GM12878 (cell line): Measurements from ENCODE around the gene TRAK2. TPM values are rescaled to one million over a fixed set of nuclear protein-coding genes. Genes with fewer than 3 reads are reported as not detected.

Experiments
- ATAC-seq: fragments of 200-7000 bp; cut with Tn5 transposase; 3 replicates; pipeline ENCODE4 v1.9.1; 2020; ENCODE audit warnings: mild to moderate bottlenecking, moderate library complexity
- BruUV-seq: library from RNA; stranded (reverse); fragments of 400-500 nt; replicated peaks from 2 replicates; lab custom pipeline; 2021; lab: Mats Ljungman, UMichigan
- CTCF ChIA-PET: fragments of 300-600 bp; sonication (Branson Sonifier 250); formaldehyde crosslinking; extraction: SDS; loops from one replicate; lab custom pipeline; 2021; ENCODE audit warnings: inconsistent platforms; lab: Yijun Ruan, JAX
- POLR2A ChIA-PET: fragments of 350-600 bp; formaldehyde crosslinking; extraction: SDS; loops from one replicate; lab custom pipeline; 2021; ENCODE audit warnings: inconsistent platforms; lab: Charles Lee
- RAD21 ChIA-PET: fragments of 300-600 bp; sonication (Branson Sonifier 250); formaldehyde crosslinking; loops from one replicate; lab custom pipeline; 2023; ENCODE audit warnings: antibody characterized with exemption; ENCODE audit not compliant: unreplicated experiment; lab: Charles Lee
- SMC1A ChIA-PET: fragments of 300-600 bp; sonication (Branson Sonifier 250); formaldehyde crosslinking; loops from one replicate; lab custom pipeline; 2023; ENCODE audit not compliant: unreplicated experiment, uncharacterized antibody; lab: Charles Lee
- DNase-seq: peaks from one replicate; pipeline ENCODE4 v3.0.0-alpha.2; 2011; ENCODE audit warnings: low read depth, low spot score
- FAIRE-seq: peaks from 3 replicates; lab custom pipeline; 2011; peaks lifted over from hg19 to GRCh38; lab: Jason Lieb, UNC
- H2AFZ ChIP-seq: 2 replicates; pipeline ENCODE4 v1.6.0; 2011; ENCODE audit warnings: low read depth, low read length, control low read depth; ENCODE audit not compliant: control insufficient read depth
- H3K27ac ChIP-seq: 2 replicates; pipeline ENCODE4 v1.5.1; 2011; ENCODE audit warnings: control low read depth; ENCODE audit not compliant: control insufficient read depth, insufficient read depth
- H3K27me3 ChIP-seq, 2 experiments: replicated peaks in 1 of 2; 2 replicates each; pipeline versions ENCODE4 v1.6.0 to v1.6.1; 2011; ENCODE audit warnings: low read length in 1 of 2; ENCODE audit not compliant: control insufficient read depth in 2 of 2, insufficient read depth in 2 of 2
- H3K36me3 ChIP-seq, 2 experiments: 2 replicates each; pipeline ENCODE4 v1.5.1; 2011; ENCODE audit warnings: low read length in 1 of 2; ENCODE audit not compliant: control insufficient read depth in 2 of 2, insufficient read depth in 2 of 2
- H3K4me1 ChIP-seq: 2 replicates; pipeline ENCODE4 v1.6.1; 2011; ENCODE audit warnings: mild to moderate bottlenecking, low read length, moderate library complexity, mixed read lengths; ENCODE audit not compliant: control insufficient read depth, insufficient read depth
- H3K4me2 ChIP-seq: 2 replicates; pipeline ENCODE4 v1.6.0; 2011; ENCODE audit warnings: control low read depth; ENCODE audit not compliant: control insufficient read depth, insufficient read depth
- H3K4me3 ChIP-seq: fragments of 200-600 bp; sonication (generic); 2 replicates; pipeline ENCODE4 v1.5.1; 2016
- H3K79me2 ChIP-seq: 2 replicates; pipeline ENCODE4 v1.6.0; 2011; ENCODE audit warnings: low read length; ENCODE audit not compliant: control insufficient read depth, insufficient read depth
- H3K9ac ChIP-seq: 2 replicates; pipeline ENCODE4 v1.8.0; 2011; ENCODE audit warnings: low read length, control low read depth, mixed read lengths; ENCODE audit not compliant: control insufficient read depth, insufficient read depth
- H3K9me3 ChIP-seq: replicated peaks from 3 replicates; pipeline ENCODE4 v1.5.1; 2011; ENCODE audit warnings: mild to moderate bottlenecking, low read length; ENCODE audit not compliant: control insufficient read depth, insufficient read depth
- H4K20me1 ChIP-seq: 2 replicates; pipeline ENCODE4 v1.6.0; 2011; ENCODE audit not compliant: control insufficient read depth, insufficient read depth
- BCL11A ChIP-seq: IDR thresholded peaks from 2 replicates; pipeline ENCODE4 v1.6.1; 2011; ENCODE audit warnings: low read depth, low read length
- EGR1 ChIP-seq, 2 experiments: IDR thresholded peaks; 1 replicate in 1 of 2; 2 replicates in 1 of 2; pipeline ENCODE4 v1.6.1; 2011 to 2012; ENCODE audit warnings: low read depth in 2 of 2, low read length in 2 of 2, borderline replicate concordance in 1 of 2, mild to moderate bottlenecking in 1 of 2, moderate library complexity in 1 of 2
- FOS ChIP-seq: IDR thresholded peaks from 3 replicates; pipeline ENCODE4 v1.6.1; 2011; ENCODE audit warnings: borderline replicate concordance; ENCODE audit not compliant: insufficient read length; ENCODE audit errors: extremely low read depth
- GATAD2B ChIP-seq: fragments of 450-650 bp; conservative IDR thresholded peaks from 2 replicates; pipeline ENCODE4 v1.6.1; 2017; ENCODE audit warnings: low read depth, mild to moderate bottlenecking, moderate library complexity
- PAX8 ChIP-seq: fragments of 450-650 bp; IDR thresholded peaks from 2 replicates; pipeline ENCODE4 v1.6.1; 2017; ENCODE audit warnings: mild to moderate bottlenecking, moderate library complexity
- POU2F2 ChIP-seq: IDR thresholded peaks from 3 replicates; pipeline ENCODE4 v1.6.1; 2011; ENCODE audit warnings: low read depth, mild to moderate bottlenecking, low read length, borderline replicate concordance
- ZNF384 ChIP-seq: IDR thresholded peaks from 2 replicates; pipeline ENCODE4 v1.6.1; 2012; ENCODE audit warnings: low read depth, mild to moderate bottlenecking, low read length, improper control_type of control experiment, borderline replicate concordance
- WGBS: methylation state at CpG from one replicate; pipeline ENCODE4 v1.1.6; 2016; ENCODE audit warnings: low lambda C conversion rate; ENCODE audit not compliant: insufficient replicate concordance, insufficient coverage; ENCODE audit errors: missing lambda C conversion rate; 5-methylcytosine and 5-hydroxymethylcytosine counted together
- in situ Hi-C: fragments of 300-500 bp; cut with MboI; formaldehyde crosslinking; loops from 9 replicates; pipeline ENCODE4 v1.14.3; 2018; ENCODE audit warnings: mixed read lengths
- intact Hi-C: fragments of 100-400 bp; cut with micrococcal nuclease; formaldehyde crosslinking; loops from one replicate; pipeline ENCODE4 v1.14.2; 2022; ENCODE audit not compliant: unreplicated experiment
- polyA plus RNA-seq, 11 experiments: library from polyadenylated mRNA; depleted of rRNA in 4 of 11; unstranded in 6 of 11; stranded (reverse) in 5 of 11; fragments of >200 nt; fragmentation: Nextera tagmentation in 4 of 11; fragmentation: Illumina TruSeq in 1 of 11; extraction: Ambion mirVana in 4 of 11; extraction: Trizol in 1 of 11; gene quantifications; 1 replicate in 1 of 11; 2 replicates in 10 of 11; pipeline versions ENCODE4 v1.2.1 to v1.2.3, GENCODE V29; 2011 to 2016; ENCODE audit warnings: inconsistent platforms in 2 of 11, missing spikeins in 2 of 11, low read depth in 1 of 11
- total RNA-seq, 4 experiments: library from RNA; depleted of rRNA in 3 of 4; stranded (reverse); fragments of >200 nt in 3 of 4; fragmentation: Illumina TruSeq in 1 of 4; extraction: Trizol in 1 of 4; gene quantifications; 2 replicates each; pipeline versions ENCODE4 v1.2.1 to v1.2.3, GENCODE V29; 2013 to 2021
- TF ChIP-seq, protein P1 (sequence below): fragments of 450-650 bp; IDR thresholded peaks from 2 replicates; pipeline ENCODE4 v1.6.1; 2017; ENCODE audit warnings: mild to moderate bottlenecking, low read depth, inconsistent platforms; ENCODE audit not compliant: poor library complexity, severe bottlenecking

The TRAK2 gene
- total and polyA plus RNA-seq, 10 of the 15 experiments (the other 5 are each of a cell fraction or from before 2014, with no cell fraction given): 5.2 to 20.0 (median 11.8) TPM

DNA sequence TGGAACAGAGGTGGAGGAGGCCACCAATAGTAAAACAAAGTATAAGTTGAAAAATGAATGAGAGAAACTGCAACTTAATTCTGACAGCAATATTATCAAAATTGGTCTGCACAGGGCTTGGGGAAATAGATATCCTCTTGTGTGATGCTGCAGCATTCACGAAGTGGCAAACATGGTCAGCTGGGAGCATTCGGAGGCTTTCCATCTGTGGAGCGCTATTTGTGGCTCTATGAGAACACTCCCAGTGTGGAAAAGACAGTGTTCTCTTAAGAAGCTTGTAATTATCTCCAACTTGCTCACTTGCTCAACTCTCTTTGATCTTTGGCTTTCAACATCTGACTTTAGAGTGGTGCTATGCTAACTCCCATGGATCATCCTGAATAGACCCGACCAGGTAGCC is 91.0 kb downstream of the TRAK2 start:
- Histone ChIP-seq H3K36me3 (no peaks in the 10 kb centered on the region; a peak in 1 of 4 replicates), H3K4me3 (no peak overlapping the region), H3K9ac (no peak overlapping the region), H4K20me1 (no peaks in the 10 kb centered on the region), H3K9me3 (peaks cover 2% of the 10 kb centered on the region; the same call in 2 of the 3 replicates), H3K4me1 (no peaks in the 10 kb centered on the region), H3K4me2 (no peak overlapping the region), H3K79me2 (no peaks in the 10 kb centered on the region), H3K27ac (no peak overlapping the region), H3K27me3 (no peaks in the 10 kb centered on the region)
- ChIA-PET SMC1A (interaction anchor here (0.6 to 2.2 kb wide), 4 partner anchors 95 to 393 kb away, joined by 3 to 14 read pairs (median 4); no protein-coding TSS in a partner anchor), POLR2A (interaction anchor here (0.5 kb wide), 1 partner anchor 124 kb away, joined by 3 read pairs; no protein-coding TSS in a partner anchor), RAD21 (interaction anchor here (1.0 to 6.3 kb wide), 3 partner anchors 61 to 127 kb away, joined by 3 to 79 read pairs (median 11); no protein-coding TSS in a partner anchor), CTCF (no interaction called here)
- in situ Hi-C loops: loop anchor here (5.0 kb wide), 2 partner anchors 118 to 173 kb away; no protein-coding TSS in a partner anchor
- no peak for ATAC-seq
- no peak for DNase-seq
- FAIRE-seq: no peak
- no TSS peak for BruUV-seq
- TF ChIP-seq POU2F2: no peak
- TF ChIP-seq BCL11A: no peak
- no peak for TF ChIP-seq EGR1 (IDR thresholded peaks at IDR 0.05; ENCODE audit: borderline replicate concordance in 1 of 2, low read depth in 2 of 2, low read length in 2 of 2)
- TF ChIP-seq, protein P1, sequence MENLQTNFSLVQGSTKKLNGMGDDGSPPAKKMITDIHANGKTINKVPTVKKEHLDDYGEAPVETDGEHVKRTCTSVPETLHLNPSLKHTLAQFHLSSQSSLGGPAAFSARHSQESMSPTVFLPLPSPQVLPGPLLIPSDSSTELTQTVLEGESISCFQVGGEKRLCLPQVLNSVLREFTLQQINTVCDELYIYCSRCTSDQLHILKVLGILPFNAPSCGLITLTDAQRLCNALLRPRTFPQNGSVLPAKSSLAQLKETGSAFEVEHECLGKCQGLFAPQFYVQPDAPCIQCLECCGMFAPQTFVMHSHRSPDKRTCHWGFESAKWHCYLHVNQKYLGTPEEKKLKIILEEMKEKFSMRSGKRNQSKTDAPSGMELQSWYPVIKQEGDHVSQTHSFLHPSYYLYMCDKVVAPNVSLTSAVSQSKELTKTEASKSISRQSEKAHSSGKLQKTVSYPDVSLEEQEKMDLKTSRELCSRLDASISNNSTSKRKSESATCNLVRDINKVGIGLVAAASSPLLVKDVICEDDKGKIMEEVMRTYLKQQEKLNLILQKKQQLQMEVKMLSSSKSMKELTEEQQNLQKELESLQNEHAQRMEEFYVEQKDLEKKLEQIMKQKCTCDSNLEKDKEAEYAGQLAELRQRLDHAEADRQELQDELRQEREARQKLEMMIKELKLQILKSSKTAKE: no peak
- TF ChIP-seq PAX8: no peak
- TF ChIP-seq ZNF384: no peak
- no peak for TF ChIP-seq FOS
- TF ChIP-seq GATAD2B: no peak
- TF ChIP-seq, all 136 proteins: peak for 0
- WGBS: 85% methylated on average over 4 of the region's 4 CpGs
- intact Hi-C loops: no loop called here
- H2AFZ ChIP-seq: no peak overlapping the region
